Measurements from ENCODE around the gene SDF2.

The SDF2 gene

GRCh38 chr17:28661635-28662526, at the start of gene SDF2, which contains the start of gene SUPT6H:
Gene SDF2, minus strand, starts transcription at chr17:28661906. Its CDS starts 30 bp downstream, at chr17:28661876.
Gene SUPT6H, plus strand, starts transcription at chr17:28662205. Its CDS starts 11,197 bp downstream, at chr17:28673402.
- peak; percentile 88 for DNase-seq

GRCh38 chr17:28710861-28711722, 49.4 kb upstream of the SDF2 start:
- peak; percentile 85 for DNase-seq

GRCh38 chr17:28707339-28707720, 45.6 kb upstream of the SDF2 start:
- DNase-seq, result no peak

- DNase-seq, result no peak
Measured at GRCh38 chr17:28706471-28707338, 45.0 kb upstream of the SDF2 start.

GRCh38 chr17:28705728-28706334, 44.1 kb upstream of the SDF2 start:
- no peak for DNase-seq

GRCh38 chr17:28705074-28705659, 43.5 kb upstream of the SDF2 start:
- no peak for DNase-seq

GRCh38 chr17:28704219-28704858, 42.6 kb upstream of the SDF2 start:
- DNase-seq, result no peak

GRCh38 chr17:28703552-28704218, 42.0 kb upstream of the SDF2 start:
- no peak for DNase-seq

GRCh38 chr17:28702752-28703150, 41.0 kb upstream of the SDF2 start:
- no peak for DNase-seq

- DNase-seq, result no peak
Measured at GRCh38 chr17:28702026-28702751, 40.5 kb upstream of the SDF2 start.

GRCh38 chr17:28700830-28701492, 39.3 kb upstream of the SDF2 start:
- no peak for DNase-seq

GRCh38 chr17:28700278-28700677, 38.6 kb upstream of the SDF2 start:
- no peak for DNase-seq

GRCh38 chr17:28698253-28698941, 36.7 kb upstream of the SDF2 start:
- no peak for DNase-seq

- DNase-seq, result no peak
Measured at GRCh38 chr17:28693869-28694268, 32.2 kb upstream of the SDF2 start.

GRCh38 chr17:28689011-28689410, 27.3 kb upstream of the SDF2 start:
- no peak for DNase-seq

- DNase-seq, result no peak
Measured at GRCh38 chr17:28688481-28688880, 26.8 kb upstream of the SDF2 start.

GRCh38 chr17:28686296-28686695, 24.6 kb upstream of the SDF2 start:
- no peak for DNase-seq

GRCh38 chr17:28685366-28685765, 23.7 kb upstream of the SDF2 start:
- no peak for DNase-seq

- DNase-seq, result peak; percentile 10
Measured at GRCh38 chr17:28684963-28685362, 23.3 kb upstream of the SDF2 start.

Measured in NCI-H1694 (cell line).